NCI-H2227 (cell line): ENCODE measurements around the gene MORF4L1.
A peak's percentile ranks its signal among the peaks of the same experiment; 100 is the strongest.
"Not testable (repeated sequence)": the region's sequence is repeated elsewhere in the genome, so short reads cannot be mapped to it uniquely, and the experiment has no call there.

Source experiments
- DNase-seq: peaks from one replicate; lab custom pipeline; 2025; ENCODE audit not compliant: unreplicated experiment; lab: John Stamatoyannopoulos, UW

The MORF4L1 gene

GRCh38 chr15:78898540-78898939 lies 25.9 kb downstream of the MORF4L1 start:
- DNase-seq: no peak

GRCh38 chr15:78900819-78901533 lies 28.3 kb downstream of the MORF4L1 start:
- DNase-seq: not testable (repeated sequence)

- DNase-seq: not testable (repeated sequence)
These were observed 29.8 kb downstream of the MORF4L1 start for GRCh38 chr15:78902281-78903032.

- no peak for DNase-seq
These were observed 32.1 kb downstream of the MORF4L1 start for GRCh38 chr15:78904599-78905358.

- no peak for DNase-seq
These were observed 33.6 kb downstream of the MORF4L1 start for GRCh38 chr15:78906316-78906620.

- no peak for DNase-seq
These were observed 34.9 kb downstream of the MORF4L1 start for GRCh38 chr15:78907577-78907976.

GRCh38 chr15:78909160-78909695 lies 36.5 kb downstream of the MORF4L1 start:
- DNase-seq: no peak

- DNase-seq: peak; percentile 36
These were observed 37.1 kb downstream of the MORF4L1 start for GRCh38 chr15:78909791-78910228.

GRCh38 chr15:78910271-78910670 lies 37.6 kb downstream of the MORF4L1 start:
- DNase-seq: no peak

GRCh38 chr15:78912316-78912715 lies 39.6 kb downstream of the MORF4L1 start:
- no peak for DNase-seq

- no peak for DNase-seq
These were observed 40.3 kb downstream of the MORF4L1 start for GRCh38 chr15:78913012-78913411.

- no peak for DNase-seq
These were observed 41.5 kb downstream of the MORF4L1 start for GRCh38 chr15:78914027-78914764.

GRCh38 chr15:78915341-78916087 lies 42.8 kb downstream of the MORF4L1 start:
- no peak for DNase-seq

GRCh38 chr15:78916088-78916487 lies 43.4 kb downstream of the MORF4L1 start:
- DNase-seq: no peak

GRCh38 chr15:78917888-78918287 lies 45.2 kb downstream of the MORF4L1 start:
- no peak for DNase-seq

- no peak for DNase-seq
These were observed 48.8 kb downstream of the MORF4L1 start for GRCh38 chr15:78921517-78921916.

- no peak for DNase-seq
These were observed 49.2 kb downstream of the MORF4L1 start for GRCh38 chr15:78921940-78922339.

GRCh38 chr15:78922527-78922926 lies 49.8 kb downstream of the MORF4L1 start:
- DNase-seq: no peak

GRCh38 chr15:78923015-78923414 lies 50.3 kb downstream of the MORF4L1 start:
- no peak for DNase-seq
